ENCODE results near the gene SELENOO. TPM values are rescaled to one million over a fixed set of nuclear protein-coding genes. Genes with fewer than 3 reads are reported as not detected.

SELENOO gene
- total and polyA plus RNA-seq, 2 experiments from 2014 or later, result 31.6 to 37.7 TPM

DNA sequence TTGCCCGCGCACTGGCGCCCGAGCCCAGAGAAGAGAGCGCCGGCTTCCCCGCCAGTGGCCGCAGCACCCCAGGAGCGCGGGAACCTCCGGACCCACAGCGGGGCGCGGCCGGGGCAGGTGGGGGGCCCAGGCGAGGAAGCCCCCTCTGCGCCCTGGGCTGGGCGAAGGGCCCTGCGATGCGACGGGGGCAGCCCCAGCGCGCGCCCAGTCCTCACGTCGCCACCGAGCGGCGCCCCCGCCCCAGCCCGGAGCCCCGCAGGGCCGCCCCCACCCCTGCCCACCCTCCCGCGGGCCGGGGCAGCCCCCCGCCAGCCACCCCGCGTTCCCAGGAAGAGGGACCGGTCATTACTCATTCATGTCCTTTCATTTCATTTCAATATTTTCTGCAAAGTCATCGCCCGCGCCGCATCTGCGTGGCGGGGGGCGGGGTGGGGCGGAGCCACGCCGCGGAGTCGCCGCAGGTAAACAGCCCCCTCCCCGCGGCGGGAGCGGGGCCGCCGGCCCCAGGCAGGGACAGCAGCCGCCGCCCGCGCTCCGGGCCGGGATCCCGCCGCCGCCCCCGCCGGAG is 31.0 kb upstream of the SELENOO start:
- Histone ChIP-seq H2AFZ (no peak overlapping the region), H3K9me3 (ENCODE audit: low read depth) (no peaks in the 10 kb centered on the region), H3K9me2 (replicated peaks; ENCODE audit: insufficient read depth) (no peaks in the 10 kb centered on the region), H3K4me3 (peak overlapping the region; percentile 46), H3K36me3 (replicated peaks; ENCODE audit: insufficient read depth, low read depth) (no peaks in the 10 kb centered on the region), H3K4me2 (peak overlapping the region; percentile 88), H3K4me1 (ENCODE audit: insufficient read depth) (no peaks in the 10 kb centered on the region), H3K27ac (no peak overlapping the region), H3K27me3 (peaks cover 11% of the 10 kb centered on the region), H4K20me1 (ENCODE audit: insufficient read depth, poor library complexity, severe bottlenecking) (no peaks in the 10 kb centered on the region), H3K79me2 (no peaks in the 10 kb centered on the region)
- WGBS (ENCODE audit: low lambda C conversion rate, missing lambda C conversion rate), result no CpG with 5 or more reads among the region's 70 CpGs
- TF ChIP-seq EZH2phosphoT487 (IDR thresholded peaks at IDR 0.05; ENCODE audit: low read depth, severe bottlenecking, unreplicated experiment) (no peak), EZH2 (IDR thresholded peaks at IDR 0.05; ENCODE audit: borderline replicate concordance) (no peak)
- TF ChIP-seq, protein P1, sequence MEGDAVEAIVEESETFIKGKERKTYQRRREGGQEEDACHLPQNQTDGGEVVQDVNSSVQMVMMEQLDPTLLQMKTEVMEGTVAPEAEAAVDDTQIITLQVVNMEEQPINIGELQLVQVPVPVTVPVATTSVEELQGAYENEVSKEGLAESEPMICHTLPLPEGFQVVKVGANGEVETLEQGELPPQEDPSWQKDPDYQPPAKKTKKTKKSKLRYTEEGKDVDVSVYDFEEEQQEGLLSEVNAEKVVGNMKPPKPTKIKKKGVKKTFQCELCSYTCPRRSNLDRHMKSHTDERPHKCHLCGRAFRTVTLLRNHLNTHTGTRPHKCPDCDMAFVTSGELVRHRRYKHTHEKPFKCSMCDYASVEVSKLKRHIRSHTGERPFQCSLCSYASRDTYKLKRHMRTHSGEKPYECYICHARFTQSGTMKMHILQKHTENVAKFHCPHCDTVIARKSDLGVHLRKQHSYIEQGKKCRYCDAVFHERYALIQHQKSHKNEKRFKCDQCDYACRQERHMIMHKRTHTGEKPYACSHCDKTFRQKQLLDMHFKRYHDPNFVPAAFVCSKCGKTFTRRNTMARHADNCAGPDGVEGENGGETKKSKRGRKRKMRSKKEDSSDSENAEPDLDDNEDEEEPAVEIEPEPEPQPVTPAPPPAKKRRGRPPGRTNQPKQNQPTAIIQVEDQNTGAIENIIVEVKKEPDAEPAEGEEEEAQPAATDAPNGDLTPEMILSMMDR (IDR thresholded peaks at IDR 0.05; ENCODE audit: poor library complexity), result no peak
- DNase-seq (ENCODE audit: low spot score), result peak; percentile 51

- DNase-seq (ENCODE audit: low spot score), result no peak
- Histone ChIP-seq H3K4me3 (peak within 1 kb of the TSS; percentile 46), H3K79me2 (no peaks in the 10 kb centered on the region), H3K9me3 (ENCODE audit: low read depth) (no peaks in the 10 kb centered on the region), H2AFZ (no peak within 1 kb of the TSS), H4K20me1 (ENCODE audit: insufficient read depth, poor library complexity, severe bottlenecking) (no peaks in the 10 kb centered on the region), H3K27ac (no peak within 1 kb of the TSS), H3K4me1 (ENCODE audit: insufficient read depth) (no peaks in the 10 kb centered on the region), H3K36me3 (replicated peaks; ENCODE audit: insufficient read depth, low read depth) (no peaks in the 10 kb centered on the region), H3K27me3 (peaks cover 11% of the 10 kb centered on the region), H3K4me2 (peak within 1 kb of the TSS; percentile 93), H3K9me2 (replicated peaks; ENCODE audit: insufficient read depth) (no peaks in the 10 kb centered on the region)
- WGBS (ENCODE audit: low lambda C conversion rate, missing lambda C conversion rate), result 6% methylated on average over 52 of the region's 105 CpGs
- TF ChIP-seq, protein P1 (IDR thresholded peaks at IDR 0.05; ENCODE audit: poor library complexity), result no peak
- TF ChIP-seq EZH2 (IDR thresholded peaks at IDR 0.05; ENCODE audit: borderline replicate concordance) (no peak), EZH2phosphoT487 (IDR thresholded peaks at IDR 0.05; ENCODE audit: low read depth, severe bottlenecking, unreplicated experiment) (no peak)
Measured at GRCh38 chr22:50170453-50171318, 30.1 kb upstream of the SELENOO start, which contains the start of gene PANX2. Gene PANX2, plus strand, starts transcription at chr22:50170731. Its CDS starts 0 bp downstream, at chr22:50170731.

GRCh38 chr22:50171319-50171964 is 29.4 kb upstream of the SELENOO start:
- Histone ChIP-seq H4K20me1 (ENCODE audit: insufficient read depth, poor library complexity, severe bottlenecking) (no peaks in the 10 kb centered on the region), H3K79me2 (no peaks in the 10 kb centered on the region), H3K4me3 (no peak overlapping the region), H3K27me3 (peaks cover 11% of the 10 kb centered on the region), H3K4me2 (peak overlapping the region; percentile 93), H2AFZ (no peak overlapping the region), H3K9me3 (ENCODE audit: low read depth) (no peaks in the 10 kb centered on the region), H3K4me1 (ENCODE audit: insufficient read depth) (no peaks in the 10 kb centered on the region), H3K27ac (no peak overlapping the region), H3K9me2 (replicated peaks; ENCODE audit: insufficient read depth) (no peaks in the 10 kb centered on the region), H3K36me3 (replicated peaks; ENCODE audit: insufficient read depth, low read depth) (no peaks in the 10 kb centered on the region)
- 65% methylated on average over 15 of the region's 15 CpGs for WGBS (ENCODE audit: low lambda C conversion rate, missing lambda C conversion rate)
- DNase-seq (ENCODE audit: low spot score), result no peak
- TF ChIP-seq, protein P1 (IDR thresholded peaks at IDR 0.05; ENCODE audit: poor library complexity), result no peak
- TF ChIP-seq EZH2 (IDR thresholded peaks at IDR 0.05; ENCODE audit: borderline replicate concordance), result no peak
- TF ChIP-seq EZH2phosphoT487 (IDR thresholded peaks at IDR 0.05; ENCODE audit: low read depth, severe bottlenecking, unreplicated experiment), result no peak

All from hepatocyte (in vitro differentiated cells).